WTC11 (cell line): ENCODE results near the gene ETV6. TPM values are rescaled to one million over a fixed set of nuclear protein-coding genes. Genes with fewer than 3 reads are reported as not detected.

ENCODE experiments used
- ATAC-seq: fragments of 200-7000 bp; cut with Tn5 transposase; 2 replicates; pipeline ENCODE4 v1.10.0; 2021; ENCODE audit warnings: mild to moderate bottlenecking, moderate library complexity
- CTCF ChIA-PET: fragments of 300-600 bp; sonication (Branson Sonifier 250); formaldehyde crosslinking; loops from one replicate; lab custom pipeline; 2021; ENCODE audit warnings: antibody characterized with exemption; lab: Charles Lee
- POLR2A ChIA-PET: fragments of 350-600 bp; sonication (Branson Sonifier 250); formaldehyde crosslinking; loops from one replicate; lab custom pipeline; 2021; ENCODE audit warnings: antibody characterized with exemption; lab: Charles Lee
- DNase-seq: peaks from one replicate; pipeline ENCODE4 v3.0.0; 2021; ENCODE audit warnings: low spot score
- H3K27ac Mint-ChIP-seq: 2 replicates; pipeline ENCODE4 v1.8.0; 2021; ENCODE audit warnings: mixed read lengths
- H3K27me3 Mint-ChIP-seq: 2 replicates; pipeline ENCODE4 v1.8.0; 2021; ENCODE audit warnings: low read depth, mild to moderate bottlenecking, moderate library complexity, mixed read lengths
- H3K36me3 Mint-ChIP-seq: 2 replicates; pipeline ENCODE4 v1.8.0; 2021; ENCODE audit warnings: mixed read lengths
- H3K4me1 Mint-ChIP-seq: 2 replicates; pipeline ENCODE4 v1.8.0; 2022; ENCODE audit warnings: mixed read lengths
- H3K4me3 Mint-ChIP-seq: 2 replicates; pipeline ENCODE4 v1.8.0; 2021; ENCODE audit warnings: mild to moderate bottlenecking, moderate library complexity, mixed read lengths
- H3K9me3 Mint-ChIP-seq: 2 replicates; pipeline ENCODE4 v1.8.0; 2021; ENCODE audit warnings: mixed read lengths
- FOXK1 ChIP-seq: sonication (generic); formaldehyde crosslinking; IDR thresholded peaks from 2 replicates; pipeline ENCODE4 v1.8.0; 2022; ENCODE audit warnings: mild to moderate bottlenecking, moderate library complexity, missing genetic modification reagents
- GTF2I ChIP-seq: fragments of 250-450 bp; sonication (Bioruptor Pico); conservative IDR thresholded peaks from 2 replicates; pipeline ENCODE4 v1.4.0; 2021; ENCODE audit warnings: mild to moderate bottlenecking
- HMGXB4 ChIP-seq: sonication (generic); formaldehyde crosslinking; IDR thresholded peaks from 2 replicates; pipeline ENCODE4 v1.8.1; 2023; ENCODE audit warnings: mild to moderate bottlenecking, moderate library complexity, missing genetic modification reagents
- IRF2 ChIP-seq: sonication (generic); formaldehyde crosslinking; IDR thresholded peaks from 2 replicates; pipeline ENCODE4 v1.8.0; 2022; ENCODE audit warnings: low read depth, missing genetic modification reagents, borderline replicate concordance
- JUN ChIP-seq: sonication (generic); formaldehyde crosslinking; IDR thresholded peaks from 2 replicates; pipeline ENCODE4 v1.8.0; 2023; ENCODE audit warnings: mild to moderate bottlenecking, missing genetic modification reagents
- MYBL2 ChIP-seq: sonication (generic); formaldehyde crosslinking; IDR thresholded peaks from 2 replicates; pipeline ENCODE4 v1.8.1; 2023; ENCODE audit warnings: mild to moderate bottlenecking, moderate library complexity, missing genetic modification reagents
- NFATC4 ChIP-seq: fragments of 250-450 bp; sonication (Bioruptor Pico); IDR thresholded peaks from 2 replicates; pipeline ENCODE4 v1.9.0; 2021; ENCODE audit warnings: mild to moderate bottlenecking
- NR2C2 ChIP-seq: sonication (generic); formaldehyde crosslinking; IDR thresholded peaks from 2 replicates; pipeline ENCODE4 v1.8.0; 2022; ENCODE audit warnings: mild to moderate bottlenecking, missing genetic modification reagents
- OVOL2 ChIP-seq: fragments of 250-450 bp; sonication (Bioruptor Pico); IDR thresholded peaks from 2 replicates; pipeline ENCODE4 v1.9.0; 2021; ENCODE audit warnings: mild to moderate bottlenecking, borderline replicate concordance
- STAT6 ChIP-seq: sonication (generic); formaldehyde crosslinking; conservative IDR thresholded peaks from 2 replicates; pipeline ENCODE4 v1.8.1; 2023; ENCODE audit warnings: mild to moderate bottlenecking, low read depth, missing genetic modification reagents, moderate library complexity
- TEAD1 ChIP-seq: sonication (generic); formaldehyde crosslinking; IDR thresholded peaks from 2 replicates; pipeline ENCODE4 v1.8.0; 2022; ENCODE audit warnings: mild to moderate bottlenecking, missing genetic modification reagents
- TP53 ChIP-seq: sonication (generic); formaldehyde crosslinking; IDR thresholded peaks from 2 replicates; pipeline ENCODE4 v1.8.1; 2023; ENCODE audit warnings: mild to moderate bottlenecking, missing genetic modification reagents
- USF1 ChIP-seq: sonication (generic); formaldehyde crosslinking; IDR thresholded peaks from 2 replicates; pipeline ENCODE4 v1.8.0; 2022; ENCODE audit warnings: mild to moderate bottlenecking, missing genetic modification reagents
- ZNF219 ChIP-seq: sonication (generic); formaldehyde crosslinking; IDR thresholded peaks from 2 replicates; pipeline ENCODE4 v1.8.0; 2023; ENCODE audit warnings: missing genetic modification reagents, mild to moderate bottlenecking, borderline replicate concordance
- ZNF317 ChIP-seq: sonication (generic); formaldehyde crosslinking; IDR thresholded peaks from 2 replicates; pipeline ENCODE4 v1.8.1; 2023; ENCODE audit warnings: low read depth, mild to moderate bottlenecking, moderate library complexity, missing genetic modification reagents, borderline replicate concordance
- ZNF532 ChIP-seq: fragments of 250-450 bp; sonication (Bioruptor Pico); IDR thresholded peaks from 2 replicates; pipeline ENCODE4 v1.9.0; 2021; ENCODE audit warnings: mild to moderate bottlenecking, borderline replicate concordance
- ZNF671 ChIP-seq: fragments of 250-450 bp; sonication (Bioruptor Pico); IDR thresholded peaks from 2 replicates; pipeline ENCODE4 v1.8.0; 2021; ENCODE audit warnings: mild to moderate bottlenecking
- total RNA-seq: library from RNA; stranded (reverse); gene quantifications from 3 replicates; pipeline ENCODE4 v1.2.3, GENCODE V29; 2021
- TF ChIP-seq, protein P1 (sequence below): sonication (generic); formaldehyde crosslinking; IDR thresholded peaks from 2 replicates; pipeline ENCODE4 v1.8.0; 2023; ENCODE audit warnings: missing genetic modification reagents
- TF ChIP-seq, protein P2 (sequence below): sonication (generic); formaldehyde crosslinking; IDR thresholded peaks from 2 replicates; pipeline ENCODE4 v1.8.1; 2022; ENCODE audit warnings: low read depth, missing genetic modification reagents, borderline replicate concordance
- TF ChIP-seq, protein P3 (sequence below): sonication (generic); formaldehyde crosslinking; IDR thresholded peaks from 2 replicates; pipeline ENCODE4 v1.8.1; 2023; ENCODE audit warnings: mild to moderate bottlenecking, missing genetic modification reagents

The ETV6 gene
- total RNA-seq, 1 experiment from 2014 or later: 23.5 TPM

GRCh38 chr12:11633968-11634367 lies 15.5 kb upstream of the ETV6 start:
- Mint-ChIP-seq H3K27me3 (no peaks in the 10 kb centered on the region), H3K27ac (no peak overlapping the region), H3K36me3 (peaks cover 29% of the 10 kb centered on the region), H3K4me3 (no peak overlapping the region), H3K9me3 (peaks cover 29% of the 10 kb centered on the region), H3K4me1 (no peaks in the 10 kb centered on the region)
- no peak for ATAC-seq
- ChIA-PET POLR2A (no interaction called here), CTCF (no interaction called here)
- TF ChIP-seq GTF2I (CRISPR knock-in tag) (no peak), STAT6 (no peak), OVOL2 (CRISPR knock-in tag) (no peak), HMGXB4 (CRISPR knock-in tag) (no peak), ZNF317 (no peak), MYBL2 (CRISPR knock-in tag) (no peak), IRF2 (no peak), NR2C2 (CRISPR knock-in tag) (no peak), ZNF671 (CRISPR knock-in tag) (no peak), TP53 (CRISPR knock-in tag) (no peak), TEAD1 (CRISPR knock-in tag) (no peak)
- TF ChIP-seq, protein P1, sequence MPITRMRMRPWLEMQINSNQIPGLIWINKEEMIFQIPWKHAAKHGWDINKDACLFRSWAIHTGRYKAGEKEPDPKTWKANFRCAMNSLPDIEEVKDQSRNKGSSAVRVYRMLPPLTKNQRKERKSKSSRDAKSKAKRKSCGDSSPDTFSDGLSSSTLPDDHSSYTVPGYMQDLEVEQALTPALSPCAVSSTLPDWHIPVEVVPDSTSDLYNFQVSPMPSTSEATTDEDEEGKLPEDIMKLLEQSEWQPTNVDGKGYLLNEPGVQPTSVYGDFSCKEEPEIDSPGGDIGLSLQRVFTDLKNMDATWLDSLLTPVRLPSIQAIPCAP (CRISPR knock-in tag): no peak
- no peak for DNase-seq

- ChIA-PET POLR2A (no interaction called here), CTCF (no interaction called here)
- no peak overlapping the region for H3K4me3 Mint-ChIP-seq
- no peaks in the 10 kb centered on the region for H3K27me3 Mint-ChIP-seq
- no peak overlapping the region for H3K27ac Mint-ChIP-seq
- no peak for TF ChIP-seq JUN (CRISPR knock-in tag)
- TF ChIP-seq, protein P2, sequence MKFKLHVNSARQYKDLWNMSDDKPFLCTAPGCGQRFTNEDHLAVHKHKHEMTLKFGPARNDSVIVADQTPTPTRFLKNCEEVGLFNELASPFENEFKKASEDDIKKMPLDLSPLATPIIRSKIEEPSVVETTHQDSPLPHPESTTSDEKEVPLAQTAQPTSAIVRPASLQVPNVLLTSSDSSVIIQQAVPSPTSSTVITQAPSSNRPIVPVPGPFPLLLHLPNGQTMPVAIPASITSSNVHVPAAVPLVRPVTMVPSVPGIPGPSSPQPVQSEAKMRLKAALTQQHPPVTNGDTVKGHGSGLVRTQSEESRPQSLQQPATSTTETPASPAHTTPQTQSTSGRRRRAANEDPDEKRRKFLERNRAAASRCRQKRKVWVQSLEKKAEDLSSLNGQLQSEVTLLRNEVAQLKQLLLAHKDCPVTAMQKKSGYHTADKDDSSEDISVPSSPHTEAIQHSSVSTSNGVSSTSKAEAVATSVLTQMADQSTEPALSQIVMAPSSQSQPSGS: no peak
- no peak for TF ChIP-seq USF1 (CRISPR knock-in tag)
- ATAC-seq (no peak), DNase-seq (no peak)
- peaks cover 29% of the 10 kb centered on the region for H3K9me3 Mint-ChIP-seq
- H3K4me1 Mint-ChIP-seq: no peaks in the 10 kb centered on the region
- peaks cover 29% of the 10 kb centered on the region for H3K36me3 Mint-ChIP-seq
These were observed 14.1 kb upstream of the ETV6 start for GRCh38 chr12:11635341-11635740.

- Mint-ChIP-seq H3K27ac (no peak overlapping the region), H3K9me3 (peaks cover 29% of the 10 kb centered on the region), H3K27me3 (no peaks in the 10 kb centered on the region), H3K4me3 (no peak overlapping the region), H3K4me1 (peaks cover 6% of the 10 kb centered on the region), H3K36me3 (peaks cover 26% of the 10 kb centered on the region)
- POLR2A ChIA-PET: no interaction called here
- CTCF ChIA-PET: interaction anchor here (1.2 kb wide), 1 partner anchor 373 kb away, joined by 3 read pairs; no protein-coding TSS in a partner anchor
- ATAC-seq (no peak), DNase-seq (no peak)
- TF ChIP-seq ZNF532 (CRISPR knock-in tag) (no peak), ZNF219 (CRISPR knock-in tag) (no peak), FOXK1 (CRISPR knock-in tag) (no peak), NFATC4 (CRISPR knock-in tag) (no peak)
- TF ChIP-seq, protein P3, sequence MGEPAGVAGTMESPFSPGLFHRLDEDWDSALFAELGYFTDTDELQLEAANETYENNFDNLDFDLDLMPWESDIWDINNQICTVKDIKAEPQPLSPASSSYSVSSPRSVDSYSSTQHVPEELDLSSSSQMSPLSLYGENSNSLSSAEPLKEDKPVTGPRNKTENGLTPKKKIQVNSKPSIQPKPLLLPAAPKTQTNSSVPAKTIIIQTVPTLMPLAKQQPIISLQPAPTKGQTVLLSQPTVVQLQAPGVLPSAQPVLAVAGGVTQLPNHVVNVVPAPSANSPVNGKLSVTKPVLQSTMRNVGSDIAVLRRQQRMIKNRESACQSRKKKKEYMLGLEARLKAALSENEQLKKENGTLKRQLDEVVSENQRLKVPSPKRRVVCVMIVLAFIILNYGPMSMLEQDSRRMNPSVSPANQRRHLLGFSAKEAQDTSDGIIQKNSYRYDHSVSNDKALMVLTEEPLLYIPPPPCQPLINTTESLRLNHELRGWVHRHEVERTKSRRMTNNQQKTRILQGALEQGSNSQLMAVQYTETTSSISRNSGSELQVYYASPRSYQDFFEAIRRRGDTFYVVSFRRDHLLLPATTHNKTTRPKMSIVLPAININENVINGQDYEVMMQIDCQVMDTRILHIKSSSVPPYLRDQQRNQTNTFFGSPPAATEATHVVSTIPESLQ: no peak
These were observed 11.1 kb upstream of the ETV6 start for GRCh38 chr12:11638315-11638916.
